Raji (cell line): ENCODE measurements around the gene OSTN.

ENCODE experiments used
- POLR2A ChIP-seq: IDR thresholded peaks from 2 replicates; pipeline ENCODE4 v1.6.1; 2011; ENCODE audit warnings: low read depth, low read length, control low read depth; ENCODE audit not compliant: insufficient read depth

Gene OSTN

DNA sequence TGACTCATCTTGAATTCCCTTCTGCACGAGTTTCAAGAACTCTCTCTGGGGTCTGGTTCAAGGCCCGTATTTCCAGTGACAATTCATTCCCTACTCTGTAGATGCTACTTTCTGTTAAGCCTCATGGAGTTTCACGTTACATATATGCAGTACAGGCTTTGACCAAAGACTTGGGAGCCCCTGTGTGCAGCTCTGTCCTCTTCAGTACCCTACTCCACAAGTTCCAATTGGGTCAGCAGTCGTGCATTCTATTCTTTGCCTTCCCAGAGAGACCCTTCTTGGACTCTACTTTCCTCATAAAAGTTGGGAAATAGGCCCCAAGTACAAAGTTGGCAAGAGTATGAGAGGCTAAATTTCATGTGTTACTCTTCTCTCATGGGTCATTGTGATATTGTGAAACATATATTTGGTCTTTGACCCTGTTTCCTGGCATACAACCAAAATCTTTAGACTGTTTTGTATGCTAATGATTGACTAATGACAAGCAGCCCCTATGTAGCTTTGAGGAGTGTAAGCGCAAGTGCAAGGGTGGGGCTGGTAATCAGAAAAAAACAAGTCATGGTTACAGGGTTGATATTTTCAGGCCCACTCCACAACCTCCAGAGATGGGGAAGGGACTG, 115.2 kb downstream of the OSTN start:
- TF ChIP-seq POLR2A: no peak
